Measurements from ENCODE around the gene MDFIC. TPM values are rescaled to one million over a fixed set of nuclear protein-coding genes. Genes with fewer than 3 reads are reported as not detected.

The MDFIC gene
- total RNA-seq, 1 experiment from 2014 or later = not detected

DNA sequence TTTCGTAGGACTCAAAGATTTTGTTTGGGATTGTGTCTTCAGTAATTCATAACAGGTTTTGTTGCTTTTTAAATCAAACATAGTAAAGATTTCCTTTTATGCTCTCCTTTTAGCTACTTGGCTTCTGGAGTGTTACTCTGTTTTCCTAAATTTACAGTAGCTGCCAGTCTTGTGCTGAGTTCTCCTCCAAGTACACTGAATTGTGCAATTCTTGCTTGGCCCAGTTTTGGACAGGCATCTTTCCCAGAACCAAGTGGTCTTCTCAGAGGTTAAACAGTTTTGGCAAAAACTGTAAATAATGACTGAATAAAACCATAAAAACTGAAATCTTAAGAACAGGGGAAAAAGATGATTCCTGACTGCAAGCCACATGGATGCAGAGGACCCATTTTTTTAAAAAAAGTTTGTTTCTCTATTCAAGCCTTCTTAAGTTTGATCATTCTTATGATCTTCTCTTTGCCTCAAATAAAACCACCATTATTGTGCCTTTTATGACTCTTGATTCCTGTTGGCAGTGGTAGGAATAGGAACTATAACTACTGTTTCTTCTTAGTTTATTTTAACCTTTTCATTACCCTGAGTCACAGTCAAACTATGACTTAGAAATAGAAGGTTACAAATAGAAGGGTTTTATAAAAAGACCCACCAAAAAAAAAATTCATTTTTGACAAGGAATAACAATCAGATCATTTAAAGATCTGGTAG is 88.0 kb downstream of the MDFIC start:
- Histone ChIP-seq H3K9me3 (ENCODE audit: low read length) (peaks cover 19% of the 10 kb centered on the region), H3K9me2 (replicated peaks; ENCODE audit: insufficient read depth, low read length) (no peaks in the 10 kb centered on the region), H3K9ac (ENCODE audit: low read length) (no peak overlapping the region), H3K36me3 (ENCODE audit: insufficient read depth, low read length) (no peaks in the 10 kb centered on the region), H2AFZ (ENCODE audit: low read length) (no peak overlapping the region), H4K20me1 (ENCODE audit: insufficient read depth, low read depth, low read length) (no peaks in the 10 kb centered on the region), H3K4me3 (ENCODE audit: low read length) (no peak overlapping the region), H3K27me3 (ENCODE audit: low read length) (no peaks in the 10 kb centered on the region), H3K4me1 (ENCODE audit: low read length) (no peaks in the 10 kb centered on the region), H3K27ac (ENCODE audit: low read length) (no peak overlapping the region), H3K4me2 (ENCODE audit: low read depth, low read length, poor library complexity, severe bottlenecking) (no peak overlapping the region), H3K79me2 (ENCODE audit: low read length) (no peaks in the 10 kb centered on the region)
- no peak for DNase-seq

- no peak overlapping the region for H3K4me2 ChIP-seq (ENCODE audit: low read depth, low read length, poor library complexity, severe bottlenecking)
- H3K4me1 ChIP-seq (ENCODE audit: low read length) = no peaks in the 10 kb centered on the region
- H3K9ac ChIP-seq (ENCODE audit: low read length) = no peak overlapping the region
- no peak overlapping the region for H3K4me3 ChIP-seq (ENCODE audit: low read length)
- no peak for DNase-seq
- peaks cover 21% of the 10 kb centered on the region for H3K9me3 ChIP-seq (ENCODE audit: low read length)
- H3K36me3 ChIP-seq (ENCODE audit: insufficient read depth, low read length) = no peaks in the 10 kb centered on the region
- H4K20me1 ChIP-seq (ENCODE audit: insufficient read depth, low read depth, low read length) = no peaks in the 10 kb centered on the region
- H3K79me2 ChIP-seq (ENCODE audit: low read length) = no peaks in the 10 kb centered on the region
- no peak overlapping the region for H3K27ac ChIP-seq (ENCODE audit: low read length)
- H3K9me2 ChIP-seq (replicated peaks; ENCODE audit: insufficient read depth, low read length) = no peaks in the 10 kb centered on the region
- no peaks in the 10 kb centered on the region for H3K27me3 ChIP-seq (ENCODE audit: low read length)
- no peak overlapping the region for H2AFZ ChIP-seq (ENCODE audit: low read length)
These were observed 88.5 kb downstream of the MDFIC start for GRCh38 chr7:115010441-115010820.

DNA sequence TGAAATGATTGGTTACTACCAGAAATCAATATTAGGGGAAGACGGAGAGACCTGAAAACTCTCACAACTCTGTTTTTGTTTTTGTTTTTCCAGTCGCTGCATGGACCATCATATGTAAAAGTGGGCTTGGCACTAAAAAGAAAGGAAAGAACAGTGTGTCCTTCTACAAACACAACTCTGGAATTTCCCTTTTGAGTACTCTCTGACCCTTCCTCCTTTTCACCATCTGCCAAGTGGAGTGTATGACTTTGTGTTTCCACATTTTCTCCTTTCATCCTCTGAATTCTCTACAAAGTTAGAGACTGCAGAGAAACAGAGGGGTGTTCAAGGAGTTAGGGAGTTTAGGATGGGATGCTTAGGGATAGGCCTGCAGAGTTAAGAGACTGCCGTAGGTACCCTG is 92.0 kb downstream of the MDFIC start:
- H3K36me3 ChIP-seq (ENCODE audit: insufficient read depth, low read length) = no peaks in the 10 kb centered on the region
- H3K79me2 ChIP-seq (ENCODE audit: low read length) = no peaks in the 10 kb centered on the region
- no peaks in the 10 kb centered on the region for H3K27me3 ChIP-seq (ENCODE audit: low read length)
- H3K27ac ChIP-seq (ENCODE audit: low read length) = no peak overlapping the region
- no peak overlapping the region for H3K4me3 ChIP-seq (ENCODE audit: low read length)
- no peaks in the 10 kb centered on the region for H4K20me1 ChIP-seq (ENCODE audit: insufficient read depth, low read depth, low read length)
- no peak overlapping the region for H2AFZ ChIP-seq (ENCODE audit: low read length)
- DNase-seq = no peak
- no peak overlapping the region for H3K9ac ChIP-seq (ENCODE audit: low read length)
- no peaks in the 10 kb centered on the region for H3K4me1 ChIP-seq (ENCODE audit: low read length)
- no peak overlapping the region for H3K4me2 ChIP-seq (ENCODE audit: low read depth, low read length, poor library complexity, severe bottlenecking)
- H3K9me3 ChIP-seq (ENCODE audit: low read length) = peaks cover 21% of the 10 kb centered on the region
- H3K9me2 ChIP-seq (replicated peaks; ENCODE audit: insufficient read depth, low read length) = no peaks in the 10 kb centered on the region

GRCh38 chr7:115014794-115015193 is 92.9 kb downstream of the MDFIC start:
- Histone ChIP-seq H3K4me3 (ENCODE audit: low read length) (no peak overlapping the region), H3K9ac (ENCODE audit: low read length) (no peak overlapping the region), H4K20me1 (ENCODE audit: insufficient read depth, low read depth, low read length) (no peaks in the 10 kb centered on the region), H3K4me1 (ENCODE audit: low read length) (no peaks in the 10 kb centered on the region), H3K4me2 (ENCODE audit: low read depth, low read length, poor library complexity, severe bottlenecking) (no peak overlapping the region), H2AFZ (ENCODE audit: low read length) (no peak overlapping the region), H3K9me2 (replicated peaks; ENCODE audit: insufficient read depth, low read length) (no peaks in the 10 kb centered on the region), H3K27me3 (ENCODE audit: low read length) (no peaks in the 10 kb centered on the region), H3K9me3 (ENCODE audit: low read length) (peaks cover 16% of the 10 kb centered on the region), H3K36me3 (ENCODE audit: insufficient read depth, low read length) (no peaks in the 10 kb centered on the region), H3K79me2 (ENCODE audit: low read length) (no peaks in the 10 kb centered on the region), H3K27ac (ENCODE audit: low read length) (no peak overlapping the region)
- no peak for DNase-seq

- Histone ChIP-seq H2AFZ (ENCODE audit: low read length) (no peak overlapping the region), H3K27me3 (ENCODE audit: low read length) (no peaks in the 10 kb centered on the region), H4K20me1 (ENCODE audit: insufficient read depth, low read depth, low read length) (no peaks in the 10 kb centered on the region), H3K36me3 (ENCODE audit: insufficient read depth, low read length) (no peaks in the 10 kb centered on the region), H3K9ac (ENCODE audit: low read length) (no peak overlapping the region), H3K9me3 (ENCODE audit: low read length) (peaks cover 16% of the 10 kb centered on the region), H3K4me3 (ENCODE audit: low read length) (no peak overlapping the region), H3K9me2 (replicated peaks; ENCODE audit: insufficient read depth, low read length) (no peaks in the 10 kb centered on the region), H3K4me1 (ENCODE audit: low read length) (no peaks in the 10 kb centered on the region), H3K4me2 (ENCODE audit: low read depth, low read length, poor library complexity, severe bottlenecking) (no peak overlapping the region), H3K79me2 (ENCODE audit: low read length) (no peaks in the 10 kb centered on the region), H3K27ac (ENCODE audit: low read length) (no peak overlapping the region)
- DNase-seq = no peak
These were observed 93.7 kb downstream of the MDFIC start for GRCh38 chr7:115015619-115016018.

- Histone ChIP-seq H3K9ac (ENCODE audit: low read length) (no peak overlapping the region), H3K4me2 (ENCODE audit: low read depth, low read length, poor library complexity, severe bottlenecking) (no peak overlapping the region), H3K79me2 (ENCODE audit: low read length) (no peaks in the 10 kb centered on the region), H3K9me2 (replicated peaks; ENCODE audit: insufficient read depth, low read length) (no peaks in the 10 kb centered on the region), H3K27me3 (ENCODE audit: low read length) (no peaks in the 10 kb centered on the region), H3K9me3 (ENCODE audit: low read length) (peaks cover 5% of the 10 kb centered on the region; the same call in 1 of the 2 replicates), H3K36me3 (ENCODE audit: insufficient read depth, low read length) (no peaks in the 10 kb centered on the region), H4K20me1 (ENCODE audit: insufficient read depth, low read depth, low read length) (no peaks in the 10 kb centered on the region), H2AFZ (ENCODE audit: low read length) (no peak overlapping the region), H3K27ac (ENCODE audit: low read length) (no peak overlapping the region), H3K4me3 (ENCODE audit: low read length) (no peak overlapping the region), H3K4me1 (ENCODE audit: low read length) (no peaks in the 10 kb centered on the region)
- no peak for DNase-seq
These were observed 98.2 kb downstream of the MDFIC start for GRCh38 chr7:115019882-115020605.

DNA sequence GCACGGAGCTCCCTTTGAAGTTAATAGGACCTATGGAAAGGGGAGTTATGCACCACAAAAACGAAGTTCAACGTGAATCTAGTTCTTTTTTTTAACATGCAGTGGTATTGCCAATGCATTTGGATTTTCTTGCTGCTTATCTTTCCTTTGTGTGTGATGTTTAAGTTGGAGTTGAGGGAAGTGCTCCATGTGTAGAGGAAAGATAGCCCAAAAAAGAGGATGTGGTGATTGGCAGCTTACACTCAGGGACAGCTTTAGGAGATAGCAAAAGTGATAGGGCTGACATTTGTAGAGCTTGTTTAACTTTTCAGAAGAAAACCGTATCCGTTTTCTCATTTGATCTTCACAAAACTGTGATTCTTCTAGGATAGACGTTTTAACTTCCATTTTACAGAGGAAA is 101.3 kb downstream of the MDFIC start:
- no peaks in the 10 kb centered on the region for H3K79me2 ChIP-seq (ENCODE audit: low read length)
- no peak overlapping the region for H2AFZ ChIP-seq (ENCODE audit: low read length)
- no peaks in the 10 kb centered on the region for H3K9me2 ChIP-seq (replicated peaks; ENCODE audit: insufficient read depth, low read length)
- H3K36me3 ChIP-seq (ENCODE audit: insufficient read depth, low read length) = no peaks in the 10 kb centered on the region
- H4K20me1 ChIP-seq (ENCODE audit: insufficient read depth, low read depth, low read length) = no peaks in the 10 kb centered on the region
- no peaks in the 10 kb centered on the region for H3K4me1 ChIP-seq (ENCODE audit: low read length)
- H3K27ac ChIP-seq (ENCODE audit: low read length) = no peak overlapping the region
- no peak overlapping the region for H3K4me2 ChIP-seq (ENCODE audit: low read depth, low read length, poor library complexity, severe bottlenecking)
- no peak for DNase-seq
- no peak overlapping the region for H3K9ac ChIP-seq (ENCODE audit: low read length)
- H3K27me3 ChIP-seq (ENCODE audit: low read length) = no peaks in the 10 kb centered on the region
- H3K4me3 ChIP-seq (ENCODE audit: low read length) = no peak overlapping the region
- no peaks in the 10 kb centered on the region; the same call in 1 of the 2 replicates for H3K9me3 ChIP-seq (ENCODE audit: low read length)

- no peak for DNase-seq
- H3K27ac ChIP-seq (ENCODE audit: low read length) = no peak overlapping the region
- no peaks in the 10 kb centered on the region for H3K36me3 ChIP-seq (ENCODE audit: insufficient read depth, low read length)
- H3K4me3 ChIP-seq (ENCODE audit: low read length) = no peak overlapping the region
- no peak overlapping the region for H3K9ac ChIP-seq (ENCODE audit: low read length)
- H3K27me3 ChIP-seq (ENCODE audit: low read length) = no peaks in the 10 kb centered on the region
- no peaks in the 10 kb centered on the region for H3K79me2 ChIP-seq (ENCODE audit: low read length)
- H4K20me1 ChIP-seq (ENCODE audit: insufficient read depth, low read depth, low read length) = no peaks in the 10 kb centered on the region
- no peak overlapping the region for H2AFZ ChIP-seq (ENCODE audit: low read length)
- H3K4me2 ChIP-seq (ENCODE audit: low read depth, low read length, poor library complexity, severe bottlenecking) = no peak overlapping the region
- no peaks in the 10 kb centered on the region for H3K4me1 ChIP-seq (ENCODE audit: low read length)
- H3K9me2 ChIP-seq (replicated peaks; ENCODE audit: insufficient read depth, low read length) = no peaks in the 10 kb centered on the region
- no peaks in the 10 kb centered on the region; the same call in 1 of the 2 replicates for H3K9me3 ChIP-seq (ENCODE audit: low read length)
These were observed 102.4 kb downstream of the MDFIC start for GRCh38 chr7:115024276-115024675.
